Esophagus muscularis mucosa (tissue), 4 donors: ENCODE results near the gene GDF2. TPM values are rescaled to one million over a fixed set of nuclear protein-coding genes. Genes with fewer than 3 reads are reported as not detected.

Experiments
- DNase-seq: peaks from one replicate; pipeline ENCODE4 v3.0.0-alpha.2; 2017; ENCODE audit errors: extremely low spot score
- H3K27ac ChIP-seq, 4 donors: fragments of 200-600 bp; sonication (generic); replicated peaks in 1 of 4; 1 replicate in 3 of 4; 2 replicates in 1 of 4; pipeline ENCODE4 v1.5.1; 2016 to 2019; ENCODE audit warnings: mild to moderate bottlenecking in 1 of 4
- H3K27me3 ChIP-seq, 4 donors: fragments of 200-600 bp; sonication (generic); one replicate each; pipeline versions ENCODE4 v1.5.1 to v1.6.0; 2016 to 2019
- H3K36me3 ChIP-seq, 4 donors: fragments of 200-600 bp; sonication (generic); one replicate each; pipeline ENCODE4 v1.5.1; 2016 to 2019
- H3K4me1 ChIP-seq, 4 donors: fragments of 200-600 bp; sonication (generic); one replicate each; pipeline ENCODE4 v1.5.1; 2016 to 2019
- H3K4me3 ChIP-seq, 4 donors: fragments of 200-600 bp; sonication (generic); 1 replicate in 2 of 4; 2 replicates in 2 of 4; pipeline ENCODE4 v1.5.1; 2016 to 2019; ENCODE audit warnings: mild to moderate bottlenecking in 4 of 4, moderate library complexity in 1 of 4
- H3K9me3 ChIP-seq, 4 donors: fragments of 200-600 bp; sonication (generic); 1 replicate in 3 of 4; 2 replicates in 1 of 4; pipeline ENCODE4 v1.5.1; 2016 to 2019
- CTCF ChIP-seq, 3 experiments: fragments of 200-600 bp in 2 of 3; fragments of 450-650 bp in 1 of 3; sonication (generic) in 2 of 3; IDR thresholded peaks; one replicate each; pipeline ENCODE4 v1.5.1; 2017 to 2019; ENCODE audit warnings: antibody characterized with exemption in 3 of 3, mild to moderate bottlenecking in 2 of 3, moderate library complexity in 1 of 3
- EP300 ChIP-seq: sonication (generic); formaldehyde crosslinking; IDR thresholded peaks from one replicate; pipeline ENCODE4 v1.6.1; 2017; ENCODE audit warnings: antibody characterized with exemption
- POLR2A ChIP-seq: fragments of 450-650 bp; IDR thresholded peaks from one replicate; pipeline ENCODE4 v1.6.1; 2017; ENCODE audit warnings: antibody characterized with exemption, moderate library complexity, mild to moderate bottlenecking, low read depth
- POLR2AphosphoS5 ChIP-seq, 2 donors: sonication (generic); formaldehyde crosslinking; IDR thresholded peaks; one replicate each; pipeline ENCODE4 v1.6.1; 2017; ENCODE audit warnings: antibody characterized with exemption in 2 of 2
- WGBS: methylation state at CpG from one replicate; pipeline ENCODE4 v1.1.5; 2018; 5-methylcytosine and 5-hydroxymethylcytosine counted together
- intact Hi-C: fragments of 100-400 bp; cut with DNase I; formaldehyde crosslinking; loops from one replicate; pipeline ENCODE4 v1.15.1; 2023
- total RNA-seq, 4 donors: library from RNA; depleted of rRNA; stranded (reverse); fragments of >200 nt; gene quantifications; one replicate each; pipeline versions ENCODE4 v1.1.0 to v1.2.1, GENCODE V29; 2016

Gene GDF2
- total RNA-seq, 4 donors from 2014 or later: not detected

- Histone ChIP-seq H3K4me1 (peaks cover 0 to 4% (median 0%) of the 10 kb centered on the region in 4 donors), H3K27ac (no peak overlapping the region), H3K9me3 (no peaks in the 10 kb centered on the region), H3K4me3 (no peak overlapping the region), H3K36me3 (no peaks in the 10 kb centered on the region), H3K27me3 (peaks cover 0 to 11% (median 0%) of the 10 kb centered on the region in 4 donors)
- no peak for DNase-seq
- TF ChIP-seq CTCF (IDR thresholded peaks at IDR 0.05) (no peak), EP300 (no peak), POLR2A (no peak), POLR2AphosphoS5 (IDR thresholded peaks at IDR 0.05) (no peak)
- intact Hi-C loops: no loop called here
- 86% methylated on average over 8 of the region's 9 CpGs for WGBS
These were observed 39.1 kb upstream of the GDF2 start for GRCh38 chr10:47283101-47283630.

DNA sequence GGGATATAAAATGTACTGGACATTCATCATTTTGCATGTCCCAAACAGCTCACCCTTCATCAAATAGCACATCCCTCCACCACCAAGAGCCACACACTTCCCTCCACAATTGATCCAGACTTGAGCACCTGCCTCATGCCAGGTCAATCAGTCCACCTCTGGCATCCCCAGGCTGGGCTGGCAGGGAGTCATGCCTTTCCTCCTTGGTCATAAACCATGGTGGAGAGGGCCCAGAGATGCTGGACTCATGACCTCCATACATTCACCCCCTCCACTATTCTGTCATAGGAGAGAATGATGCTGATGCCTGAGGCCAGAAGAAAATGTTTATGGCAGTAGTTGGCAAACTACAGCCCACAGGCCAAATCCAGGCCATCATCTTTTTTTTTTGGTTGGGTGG is 38.4 kb upstream of the GDF2 start:
- no peak for DNase-seq
- no peak overlapping the region for H3K27ac ChIP-seq
- peaks cover 0 to 4% (median 0%) of the 10 kb centered on the region in 4 donors for H3K4me1 ChIP-seq
- no peaks in the 10 kb centered on the region for H3K9me3 ChIP-seq
- peaks cover 0 to 11% (median 0%) of the 10 kb centered on the region in 4 donors for H3K27me3 ChIP-seq
- intact Hi-C loops: no loop called here
- no peaks in the 10 kb centered on the region for H3K36me3 ChIP-seq
- no peak for TF ChIP-seq EP300
- no peak for TF ChIP-seq CTCF (IDR thresholded peaks at IDR 0.05)
- no peak for TF ChIP-seq POLR2A
- TF ChIP-seq POLR2AphosphoS5 (IDR thresholded peaks at IDR 0.05): no peak
- no peak overlapping the region for H3K4me3 ChIP-seq

DNA sequence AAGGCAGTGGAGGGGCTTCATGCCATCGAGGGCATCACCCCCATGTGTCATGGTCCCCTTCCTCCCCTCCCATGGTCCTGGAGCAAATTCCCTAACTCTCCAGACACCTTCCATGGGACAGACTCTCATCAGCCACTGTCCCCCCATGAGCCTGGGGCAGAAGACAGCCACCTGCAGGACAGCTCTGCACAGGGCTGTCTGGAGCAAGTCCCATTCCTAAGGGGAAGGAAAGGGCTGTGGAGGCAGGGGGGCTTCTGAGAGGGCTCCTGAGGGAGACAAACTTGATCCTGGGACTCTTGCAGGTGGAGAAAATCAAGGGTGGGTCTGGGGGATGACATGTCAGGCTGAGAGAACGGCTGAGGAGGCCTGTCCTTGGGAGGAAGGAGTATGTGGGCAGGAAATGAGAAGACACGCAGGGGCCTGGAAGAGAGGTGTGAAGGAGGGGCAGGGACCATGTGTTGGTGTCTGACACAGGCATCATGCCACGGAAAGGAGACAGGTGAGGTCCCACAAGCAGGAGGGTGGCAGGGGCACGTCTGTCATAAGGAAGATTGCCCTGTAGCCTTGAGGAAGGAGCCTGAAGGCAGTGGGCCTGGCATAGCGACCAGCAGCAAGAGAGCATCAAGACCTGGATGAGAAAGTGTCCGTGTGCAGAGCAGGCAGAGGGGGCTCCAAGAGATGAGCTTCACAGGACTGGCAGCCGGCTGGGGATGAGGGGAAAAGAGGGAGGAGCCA is 36.7 kb upstream of the GDF2 start:
- TF ChIP-seq CTCF (IDR thresholded peaks at IDR 0.05): no peak
- TF ChIP-seq POLR2AphosphoS5 (IDR thresholded peaks at IDR 0.05): no peak
- no peak for TF ChIP-seq POLR2A
- no peak for TF ChIP-seq EP300
- Histone ChIP-seq H3K27me3 (peaks cover 0 to 11% (median 0%) of the 10 kb centered on the region in 4 donors), H3K27ac (no peak overlapping the region), H3K36me3 (no peaks in the 10 kb centered on the region), H3K4me3 (no peak overlapping the region), H3K9me3 (no peaks in the 10 kb centered on the region), H3K4me1 (peaks cover 0 to 4% (median 0%) of the 10 kb centered on the region in 4 donors)
- intact Hi-C loops: no loop called here
- DNase-seq: no peak
- 73% methylated on average over 8 of the region's 8 CpGs for WGBS

DNA sequence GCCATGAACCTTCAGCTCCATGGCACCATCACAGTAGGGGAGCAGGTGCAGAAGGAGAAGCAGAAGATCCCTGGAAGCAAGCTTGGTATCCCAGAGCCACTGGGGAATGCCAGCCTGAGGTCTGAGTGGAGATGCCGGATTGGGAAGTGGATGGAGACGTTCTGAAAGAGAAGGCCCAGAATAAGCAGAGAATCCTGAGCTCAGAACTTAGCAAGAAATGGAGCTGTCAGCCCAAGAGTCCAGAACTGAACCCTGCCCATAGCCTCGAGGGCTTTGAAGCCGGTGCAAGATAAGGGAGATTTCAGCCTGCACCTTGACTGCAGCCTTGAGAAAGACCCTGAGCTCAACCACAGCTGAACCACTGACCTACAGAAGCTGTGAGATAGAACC is 36.1 kb upstream of the GDF2 start:
- Histone ChIP-seq H3K4me3 (no peak overlapping the region), H3K4me1 (peaks cover 0 to 4% (median 0%) of the 10 kb centered on the region in 4 donors), H3K27me3 (peaks cover 0 to 11% (median 0%) of the 10 kb centered on the region in 4 donors), H3K27ac (no peak overlapping the region), H3K9me3 (no peaks in the 10 kb centered on the region), H3K36me3 (no peaks in the 10 kb centered on the region)
- TF ChIP-seq POLR2AphosphoS5 (IDR thresholded peaks at IDR 0.05) (no peak), POLR2A (no peak), EP300 (no peak), CTCF (IDR thresholded peaks at IDR 0.05) (no peak)
- WGBS: 83% methylated on average over 4 of the region's 4 CpGs
- no peak for DNase-seq
- intact Hi-C loops: no loop called here
